ENCODE results near the gene PRAC1.

DNA sequence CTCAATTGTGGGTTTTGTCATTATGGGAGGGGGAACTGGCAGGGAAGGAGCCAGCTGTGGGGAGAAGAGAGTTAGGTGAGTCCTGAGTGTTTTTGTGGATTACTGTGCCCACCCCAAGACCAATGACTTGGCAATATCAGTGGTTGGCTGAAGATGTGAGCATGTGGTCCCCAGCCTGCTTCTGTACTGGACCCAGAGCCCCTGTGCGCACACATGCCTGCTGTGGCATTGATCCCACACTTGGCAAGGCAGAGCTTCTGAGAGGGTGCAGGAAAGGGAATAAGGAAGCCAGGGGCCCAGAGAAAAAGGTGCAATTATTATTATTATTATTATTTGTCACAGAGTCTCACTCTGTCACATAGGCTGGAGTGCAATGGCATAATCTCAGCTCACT, 1.3 kb downstream of the PRAC1 start:
- TF ChIP-seq POLR2AphosphoS5 (IDR thresholded peaks at IDR 0.05; ENCODE audit: low read depth, low read length) (no peak), TAF1 (IDR thresholded peaks at IDR 0.05; ENCODE audit: borderline replicate concordance, insufficient read depth, low read length) (no peak), SIN3A (IDR thresholded peaks at IDR 0.05; ENCODE audit: borderline replicate concordance, insufficient read depth, low read length) (no peak), FOXP2 (optimal IDR thresholded peaks at IDR 0.05; ENCODE audit: borderline replicate concordance, extremely low read depth, extremely low read length, insufficient read depth) (no peak)
- TF ChIP-seq, protein P1, sequence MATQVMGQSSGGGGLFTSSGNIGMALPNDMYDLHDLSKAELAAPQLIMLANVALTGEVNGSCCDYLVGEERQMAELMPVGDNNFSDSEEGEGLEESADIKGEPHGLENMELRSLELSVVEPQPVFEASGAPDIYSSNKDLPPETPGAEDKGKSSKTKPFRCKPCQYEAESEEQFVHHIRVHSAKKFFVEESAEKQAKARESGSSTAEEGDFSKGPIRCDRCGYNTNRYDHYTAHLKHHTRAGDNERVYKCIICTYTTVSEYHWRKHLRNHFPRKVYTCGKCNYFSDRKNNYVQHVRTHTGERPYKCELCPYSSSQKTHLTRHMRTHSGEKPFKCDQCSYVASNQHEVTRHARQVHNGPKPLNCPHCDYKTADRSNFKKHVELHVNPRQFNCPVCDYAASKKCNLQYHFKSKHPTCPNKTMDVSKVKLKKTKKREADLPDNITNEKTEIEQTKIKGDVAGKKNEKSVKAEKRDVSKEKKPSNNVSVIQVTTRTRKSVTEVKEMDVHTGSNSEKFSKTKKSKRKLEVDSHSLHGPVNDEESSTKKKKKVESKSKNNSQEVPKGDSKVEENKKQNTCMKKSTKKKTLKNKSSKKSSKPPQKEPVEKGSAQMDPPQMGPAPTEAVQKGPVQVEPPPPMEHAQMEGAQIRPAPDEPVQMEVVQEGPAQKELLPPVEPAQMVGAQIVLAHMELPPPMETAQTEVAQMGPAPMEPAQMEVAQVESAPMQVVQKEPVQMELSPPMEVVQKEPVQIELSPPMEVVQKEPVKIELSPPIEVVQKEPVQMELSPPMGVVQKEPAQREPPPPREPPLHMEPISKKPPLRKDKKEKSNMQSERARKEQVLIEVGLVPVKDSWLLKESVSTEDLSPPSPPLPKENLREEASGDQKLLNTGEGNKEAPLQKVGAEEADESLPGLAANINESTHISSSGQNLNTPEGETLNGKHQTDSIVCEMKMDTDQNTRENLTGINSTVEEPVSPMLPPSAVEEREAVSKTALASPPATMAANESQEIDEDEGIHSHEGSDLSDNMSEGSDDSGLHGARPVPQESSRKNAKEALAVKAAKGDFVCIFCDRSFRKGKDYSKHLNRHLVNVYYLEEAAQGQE (IDR thresholded peaks at IDR 0.05; ENCODE audit: insufficient read depth in 1 of 2, low read depth in 2 of 2, low read length in 2 of 2), result no peak
